Measurements from ENCODE around the gene RTN1.

Gene RTN1

DNA sequence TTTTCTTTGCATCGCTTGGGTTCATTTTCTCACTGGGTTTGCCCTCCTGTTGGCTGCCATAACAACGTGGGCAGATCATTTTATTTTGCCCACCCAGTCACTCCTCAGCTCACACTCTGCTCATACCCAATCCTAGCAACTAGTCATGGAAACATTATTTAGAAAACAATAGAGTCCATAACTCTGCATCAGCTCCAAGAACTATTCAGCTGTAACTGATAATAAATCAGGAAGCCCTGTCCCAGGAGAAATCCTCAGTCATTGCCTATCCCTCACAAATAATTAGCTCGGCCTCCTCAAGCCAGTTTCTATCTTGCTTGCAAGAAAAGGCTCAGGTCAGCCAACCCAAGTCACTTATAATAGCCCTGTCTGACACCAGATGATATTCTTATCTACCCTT lies 43.2 kb downstream of the RTN1 start:
- H3K4me2 ChIP-seq (ENCODE audit: low read length), result no peak overlapping the region
- H3K36me3 ChIP-seq (ENCODE audit: insufficient read depth, low read length), result no peaks in the 10 kb centered on the region
- peaks cover 21% of the 10 kb centered on the region for H3K4me1 ChIP-seq (ENCODE audit: control insufficient read depth, insufficient read depth, low read length)
- H3K4me3 ChIP-seq (ENCODE audit: low read length), result no peak overlapping the region
- H3K9me3 ChIP-seq (replicated peaks; ENCODE audit: low read length), result no peaks in the 10 kb centered on the region
- no peaks in the 10 kb centered on the region for H3K27me3 ChIP-seq (ENCODE audit: control insufficient read depth, insufficient read depth, low read length)
- H3K9ac ChIP-seq (ENCODE audit: low read depth, low read length), result no peak overlapping the region

GRCh38 chr14:59826150-59826549 lies 44.4 kb downstream of the RTN1 start:
- Histone ChIP-seq H3K9ac (ENCODE audit: low read depth, low read length) (no peak overlapping the region), H3K4me3 (ENCODE audit: low read length) (no peak overlapping the region), H3K27me3 (ENCODE audit: control insufficient read depth, insufficient read depth, low read length) (no peaks in the 10 kb centered on the region), H3K9me3 (replicated peaks; ENCODE audit: low read length) (no peaks in the 10 kb centered on the region), H3K4me2 (ENCODE audit: low read length) (no peak overlapping the region), H3K36me3 (ENCODE audit: insufficient read depth, low read length) (no peaks in the 10 kb centered on the region), H3K4me1 (ENCODE audit: control insufficient read depth, insufficient read depth, low read length) (peaks cover 21% of the 10 kb centered on the region)

- Histone ChIP-seq H3K9ac (ENCODE audit: low read depth, low read length) (no peak overlapping the region), H3K36me3 (ENCODE audit: insufficient read depth, low read length) (no peaks in the 10 kb centered on the region), H3K27me3 (ENCODE audit: control insufficient read depth, insufficient read depth, low read length) (no peaks in the 10 kb centered on the region), H3K4me1 (ENCODE audit: control insufficient read depth, insufficient read depth, low read length) (no peaks in the 10 kb centered on the region), H3K9me3 (replicated peaks; ENCODE audit: low read length) (no peaks in the 10 kb centered on the region), H3K4me2 (ENCODE audit: low read length) (no peak overlapping the region), H3K4me3 (ENCODE audit: low read length) (no peak overlapping the region)
These were observed 47.4 kb downstream of the RTN1 start for GRCh38 chr14:59823179-59823578.

DNA sequence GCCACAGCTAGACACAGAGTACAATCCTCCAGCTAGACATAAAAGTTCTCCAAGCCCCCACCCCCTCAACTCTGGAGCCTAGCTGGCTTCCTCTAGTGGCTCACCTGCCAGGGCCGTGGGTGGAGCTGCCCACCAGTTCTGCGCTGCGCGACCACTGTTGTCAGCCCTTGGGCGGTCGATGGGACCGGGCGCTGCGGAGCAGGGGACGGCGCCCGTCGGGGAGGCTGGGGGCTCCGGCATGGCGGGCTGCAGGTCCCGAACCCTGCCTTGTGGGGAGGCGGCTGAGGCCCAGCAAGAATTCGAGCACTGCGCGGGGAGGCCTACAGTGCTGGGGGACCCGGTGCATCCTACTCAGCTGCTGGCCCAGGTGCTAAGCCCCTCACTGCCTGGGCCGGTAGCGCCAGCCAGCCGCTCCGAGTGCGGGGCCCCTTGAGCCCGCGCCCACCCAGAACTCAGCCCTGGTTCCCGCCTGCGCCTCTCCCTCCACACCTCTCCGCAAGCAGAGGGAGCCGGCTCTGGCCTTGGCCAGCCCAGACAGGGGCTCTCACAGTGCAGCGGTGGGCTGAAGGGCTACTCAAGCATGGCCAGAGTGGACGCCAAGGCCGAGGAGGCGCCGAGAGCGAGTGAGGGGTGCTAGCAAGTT lies 51.0 kb downstream of the RTN1 start:
- Histone ChIP-seq H3K4me2 (ENCODE audit: low read length) (no peak overlapping the region), H3K27me3 (ENCODE audit: control insufficient read depth, insufficient read depth, low read length) (no peaks in the 10 kb centered on the region), H3K9ac (ENCODE audit: low read depth, low read length) (no peak overlapping the region), H3K9me3 (replicated peaks; ENCODE audit: low read length) (no peaks in the 10 kb centered on the region), H3K4me1 (ENCODE audit: control insufficient read depth, insufficient read depth, low read length) (no peaks in the 10 kb centered on the region), H3K4me3 (ENCODE audit: low read length) (no peak overlapping the region), H3K36me3 (ENCODE audit: insufficient read depth, low read length) (no peaks in the 10 kb centered on the region)

DNA sequence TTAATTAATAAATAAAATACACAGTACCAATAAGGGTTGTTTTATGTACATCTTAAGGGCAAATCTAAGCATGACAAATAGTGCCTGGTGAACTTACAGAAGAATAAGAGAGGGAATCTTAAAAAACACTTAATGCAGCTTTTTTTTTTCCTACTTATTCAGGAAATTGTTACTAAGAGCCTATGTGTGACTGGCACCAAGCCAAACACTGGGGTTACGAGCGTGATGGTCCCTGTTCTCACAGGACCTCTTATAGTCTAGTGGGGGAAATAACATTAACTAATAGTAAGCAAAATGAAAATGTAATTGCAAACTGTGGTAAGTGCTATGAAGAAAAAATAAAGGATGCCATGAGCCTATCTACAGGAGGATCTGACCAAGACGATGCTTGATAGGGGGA lies 53.6 kb downstream of the RTN1 start:
- H3K9ac ChIP-seq (ENCODE audit: low read depth, low read length), result no peak overlapping the region

DNA sequence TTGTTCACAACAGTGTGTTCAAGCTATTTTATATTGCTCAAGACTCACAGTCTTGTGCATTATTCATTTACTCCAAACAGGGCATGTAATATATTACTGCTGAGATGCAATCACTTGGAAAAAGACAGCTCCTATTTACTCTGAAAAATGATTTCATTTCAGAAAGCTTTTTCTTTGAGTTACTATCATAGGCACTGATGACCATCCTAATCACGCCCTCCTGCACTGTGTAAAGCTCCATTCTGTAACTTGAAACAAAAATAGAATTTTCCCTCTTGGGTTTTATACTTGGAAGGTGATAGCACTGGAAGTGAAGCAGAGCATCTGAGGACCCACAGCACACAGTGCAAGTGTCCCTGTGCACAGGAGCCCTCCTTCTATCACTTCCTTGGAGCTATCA lies 55.6 kb downstream of the RTN1 start:
- Histone ChIP-seq H3K36me3 (ENCODE audit: insufficient read depth, low read length) (no peaks in the 10 kb centered on the region), H3K4me1 (ENCODE audit: control insufficient read depth, insufficient read depth, low read length) (no peaks in the 10 kb centered on the region), H3K4me2 (ENCODE audit: low read length) (no peak overlapping the region), H3K9ac (ENCODE audit: low read depth, low read length) (no peak overlapping the region), H3K27me3 (ENCODE audit: control insufficient read depth, insufficient read depth, low read length) (no peaks in the 10 kb centered on the region), H3K9me3 (replicated peaks; ENCODE audit: low read length) (no peaks in the 10 kb centered on the region), H3K4me3 (ENCODE audit: low read length) (no peak overlapping the region)

More for the DNA sequence above, 53.6 kb downstream of the RTN1 start:
- Histone ChIP-seq H3K4me3 (ENCODE audit: low read length) (no peak overlapping the region), H3K9me3 (replicated peaks; ENCODE audit: low read length) (no peaks in the 10 kb centered on the region), H3K36me3 (ENCODE audit: insufficient read depth, low read length) (no peaks in the 10 kb centered on the region), H3K27me3 (ENCODE audit: control insufficient read depth, insufficient read depth, low read length) (no peaks in the 10 kb centered on the region), H3K4me1 (ENCODE audit: control insufficient read depth, insufficient read depth, low read length) (no peaks in the 10 kb centered on the region), H3K4me2 (ENCODE audit: low read length) (no peak overlapping the region)

DNA sequence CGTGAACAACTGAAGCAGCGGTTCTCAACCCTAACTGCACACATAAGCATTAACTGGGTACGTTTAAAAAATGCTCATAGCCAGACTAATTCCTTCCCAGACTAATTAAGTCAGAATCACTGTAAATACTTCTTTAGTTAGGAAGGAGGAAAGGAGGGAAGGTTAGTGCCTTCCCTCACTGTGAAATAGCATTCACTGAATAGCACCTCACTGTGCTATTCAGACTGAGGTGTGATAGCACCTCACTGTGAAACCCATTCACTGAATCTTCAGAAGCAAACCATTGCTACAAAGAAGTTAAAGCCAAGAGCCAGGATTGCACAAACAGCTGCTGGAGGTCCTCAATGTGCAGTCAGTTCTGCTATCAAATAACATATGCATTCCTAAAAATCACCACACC lies 58.8 kb downstream of the RTN1 start:
- Histone ChIP-seq H3K4me2 (ENCODE audit: low read length) (no peak overlapping the region), H3K36me3 (ENCODE audit: insufficient read depth, low read length) (no peaks in the 10 kb centered on the region), H3K4me3 (ENCODE audit: low read length) (no peak overlapping the region), H3K9ac (ENCODE audit: low read depth, low read length) (no peak overlapping the region), H3K9me3 (replicated peaks; ENCODE audit: low read length) (no peaks in the 10 kb centered on the region), H3K4me1 (ENCODE audit: control insufficient read depth, insufficient read depth, low read length) (no peaks in the 10 kb centered on the region), H3K27me3 (ENCODE audit: control insufficient read depth, insufficient read depth, low read length) (no peaks in the 10 kb centered on the region)

DNA sequence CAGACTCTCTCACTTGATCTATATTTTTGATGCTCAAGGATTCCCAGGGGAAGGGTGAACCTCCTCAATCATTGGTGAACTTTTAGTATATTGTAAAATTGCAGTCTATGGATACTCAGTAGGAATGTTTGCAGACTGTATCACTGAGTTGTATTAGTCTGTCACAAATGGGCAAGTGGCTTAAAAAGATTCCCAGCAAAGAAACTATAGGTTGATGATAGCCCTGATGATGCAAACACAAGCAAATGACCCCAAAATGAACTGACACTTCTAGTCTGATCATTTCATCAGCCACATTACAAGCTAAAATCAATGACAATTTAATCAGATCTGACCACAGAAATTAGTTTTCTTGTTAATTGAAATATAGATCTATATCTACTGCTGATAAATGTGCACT lies 59.5 kb downstream of the RTN1 start:
- Histone ChIP-seq H3K9me3 (replicated peaks; ENCODE audit: low read length) (no peaks in the 10 kb centered on the region), H3K4me3 (ENCODE audit: low read length) (no peak overlapping the region), H3K36me3 (ENCODE audit: insufficient read depth, low read length) (no peaks in the 10 kb centered on the region), H3K4me1 (ENCODE audit: control insufficient read depth, insufficient read depth, low read length) (no peaks in the 10 kb centered on the region), H3K27me3 (ENCODE audit: control insufficient read depth, insufficient read depth, low read length) (no peaks in the 10 kb centered on the region), H3K4me2 (ENCODE audit: low read length) (no peak overlapping the region), H3K9ac (ENCODE audit: low read depth, low read length) (no peak overlapping the region)

DNA sequence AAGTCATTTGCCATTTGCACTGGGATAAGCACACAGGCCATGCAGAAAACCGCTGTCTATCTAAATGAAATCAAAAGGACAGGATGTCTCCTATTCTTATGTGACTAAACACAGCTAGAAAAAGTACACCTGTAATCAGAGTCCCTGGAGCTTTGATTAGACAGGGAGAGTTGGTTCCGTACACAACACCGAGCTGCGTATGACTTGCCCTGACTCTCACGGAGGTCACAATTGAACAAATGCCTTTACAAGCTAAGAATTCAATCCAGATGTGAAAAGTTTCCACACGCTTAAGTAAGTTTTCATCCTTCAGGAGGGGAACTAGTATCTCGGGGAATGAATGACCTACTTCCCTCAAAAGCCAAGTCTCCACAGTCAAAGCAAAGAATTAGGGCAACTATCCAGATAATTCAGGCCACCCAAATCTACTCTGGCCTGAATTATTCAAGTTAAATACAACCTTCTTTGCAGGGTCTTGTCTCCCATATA lies 67.5 kb downstream of the RTN1 start:
- no peak overlapping the region for H3K4me2 ChIP-seq (ENCODE audit: low read length)
- no peak overlapping the region for H3K9ac ChIP-seq (ENCODE audit: low read depth, low read length)
- no peaks in the 10 kb centered on the region for H3K9me3 ChIP-seq (replicated peaks; ENCODE audit: low read length)
- H3K4me1 ChIP-seq (ENCODE audit: control insufficient read depth, insufficient read depth, low read length), result no peaks in the 10 kb centered on the region
- H3K4me3 ChIP-seq (ENCODE audit: low read length), result no peak overlapping the region
- no peaks in the 10 kb centered on the region for H3K27me3 ChIP-seq (ENCODE audit: control insufficient read depth, insufficient read depth, low read length)
- no peaks in the 10 kb centered on the region for H3K36me3 ChIP-seq (ENCODE audit: insufficient read depth, low read length)

- Histone ChIP-seq H3K9ac (ENCODE audit: low read depth, low read length) (no peak overlapping the region), H3K4me2 (ENCODE audit: low read length) (no peak overlapping the region), H3K36me3 (ENCODE audit: insufficient read depth, low read length) (no peaks in the 10 kb centered on the region), H3K4me3 (ENCODE audit: low read length) (no peak overlapping the region), H3K9me3 (replicated peaks; ENCODE audit: low read length) (no peaks in the 10 kb centered on the region), H3K4me1 (ENCODE audit: control insufficient read depth, insufficient read depth, low read length) (peaks cover 6% of the 10 kb centered on the region), H3K27me3 (ENCODE audit: control insufficient read depth, insufficient read depth, low read length) (no peaks in the 10 kb centered on the region)
These were observed 82.4 kb downstream of the RTN1 start for GRCh38 chr14:59788176-59788575.

DNA sequence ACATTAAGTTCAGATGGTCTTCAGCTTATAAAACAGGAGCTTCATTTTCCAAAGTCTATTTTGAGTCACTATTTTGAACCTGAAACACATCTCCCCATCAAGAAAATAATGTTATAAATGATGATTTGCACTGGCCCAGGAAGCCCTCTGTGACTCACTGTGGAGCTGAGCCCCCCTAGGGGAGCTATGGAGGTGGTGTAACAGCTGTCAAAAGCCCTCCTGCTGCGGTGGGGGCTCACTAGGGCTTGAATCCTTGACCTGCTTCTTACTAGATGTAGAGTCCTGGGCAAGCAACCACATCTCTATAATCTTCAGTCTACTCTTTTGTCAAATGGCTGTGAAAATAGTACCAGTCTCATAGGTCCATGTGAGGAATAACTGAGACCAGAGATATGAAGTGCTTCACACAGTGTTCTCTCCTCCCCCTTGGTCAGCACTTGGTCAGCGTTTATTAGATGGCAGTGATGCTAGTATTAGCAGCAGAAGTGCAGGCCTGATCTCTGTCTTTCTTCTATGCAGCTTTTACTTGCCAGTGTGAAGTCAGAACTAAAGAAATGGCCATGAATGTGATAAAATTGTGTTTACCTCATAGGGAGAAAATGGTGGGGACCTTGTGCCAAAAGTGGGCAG lies 83.4 kb downstream of the RTN1 start:
- H3K4me2 ChIP-seq (ENCODE audit: low read length), result no peak overlapping the region
- H3K4me1 ChIP-seq (ENCODE audit: control insufficient read depth, insufficient read depth, low read length), result peaks cover 6% of the 10 kb centered on the region
- H3K9me3 ChIP-seq (replicated peaks; ENCODE audit: low read length), result no peaks in the 10 kb centered on the region
- H3K27me3 ChIP-seq (ENCODE audit: control insufficient read depth, insufficient read depth, low read length), result no peaks in the 10 kb centered on the region
- no peaks in the 10 kb centered on the region for H3K36me3 ChIP-seq (ENCODE audit: insufficient read depth, low read length)
- no peak overlapping the region for H3K9ac ChIP-seq (ENCODE audit: low read depth, low read length)
- H3K4me3 ChIP-seq (ENCODE audit: low read length), result no peak overlapping the region

DNA sequence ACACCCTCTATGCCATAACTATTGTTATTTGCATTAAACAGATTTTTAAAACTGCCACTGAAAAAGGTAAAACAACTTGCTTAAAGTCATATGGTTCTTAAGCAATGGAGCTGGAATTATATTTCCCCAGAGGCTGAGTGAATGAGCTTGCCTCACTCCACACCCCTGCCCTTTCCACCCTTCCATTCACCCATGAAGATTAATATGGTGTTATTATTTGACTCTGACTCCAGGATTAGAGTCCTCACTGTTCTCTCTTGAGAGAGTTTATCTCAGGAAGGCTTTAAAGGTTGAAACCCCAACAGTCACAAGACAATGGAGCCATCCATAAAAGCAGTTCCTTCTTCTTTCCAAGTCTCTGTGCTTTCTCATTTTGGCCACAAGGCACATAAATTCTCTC lies 84.9 kb downstream of the RTN1 start:
- Histone ChIP-seq H3K9ac (ENCODE audit: low read depth, low read length) (no peak overlapping the region), H3K36me3 (ENCODE audit: insufficient read depth, low read length) (no peaks in the 10 kb centered on the region), H3K4me1 (ENCODE audit: control insufficient read depth, insufficient read depth, low read length) (peaks cover 6% of the 10 kb centered on the region), H3K4me3 (ENCODE audit: low read length) (no peak overlapping the region), H3K27me3 (ENCODE audit: control insufficient read depth, insufficient read depth, low read length) (no peaks in the 10 kb centered on the region), H3K9me3 (replicated peaks; ENCODE audit: low read length) (no peaks in the 10 kb centered on the region), H3K4me2 (ENCODE audit: low read length) (no peak overlapping the region)
